T-helper 1 cell treated with Interleukin-12 subunit alpha and Interleukin-12 subunit beta and Interleukin-4 antibody, amounts not matched to agents 30 ng/mL and 1 ng/mL, for 36 hours (primary cell): ENCODE measurements around the gene LIN54. TPM values are rescaled to one million over a fixed set of nuclear protein-coding genes. Genes with fewer than 3 reads are reported as not detected.

Experiments
- intact Hi-C: fragments of 100-400 bp; cut with micrococcal nuclease; formaldehyde crosslinking; loops from one replicate; pipeline ENCODE4 v1.15.1; 2024
- total RNA-seq: library from RNA; stranded (reverse); gene quantifications from 2 replicates; pipeline ENCODE4 v1.2.3, GENCODE V29; 2022

LIN54 gene
- total RNA-seq, 1 donor from 2014 or later, result 30.1 TPM

- intact Hi-C loops, result no loop called here
Measured at GRCh38 chr4:82898322-82899243, 112.0 kb downstream of the LIN54 start.

GRCh38 chr4:82896755-82897154 lies 113.9 kb downstream of the LIN54 start:
- intact Hi-C loops, result no loop called here

GRCh38 chr4:82893942-82894341 lies 116.7 kb downstream of the LIN54 start:
- intact Hi-C loops, result no loop called here

DNA sequence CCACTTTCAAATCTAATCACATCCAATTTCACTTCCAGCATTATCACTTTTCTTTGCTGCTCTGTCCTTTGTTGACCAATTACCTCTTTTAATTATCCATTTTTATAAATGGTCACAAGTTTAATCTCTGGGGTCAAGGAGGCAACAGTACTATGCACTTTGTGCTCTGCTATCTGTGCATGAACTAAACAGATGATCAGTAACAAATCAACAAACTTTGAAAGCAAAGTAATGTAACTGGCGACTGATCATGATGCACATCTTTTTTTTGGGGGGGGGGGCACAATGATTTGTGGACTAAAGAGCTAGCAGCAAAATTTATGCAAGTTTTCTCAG lies 118.2 kb downstream of the LIN54 start:
- intact Hi-C loops, result no loop called here

GRCh38 chr4:82891707-82892466 lies 118.7 kb downstream of the LIN54 start:
- intact Hi-C loops, result loop anchor here (1.0 to 2.0 kb wide), 11 partner anchors 8 to 643 kb away; partner anchors contain the start of genes COPS4, COQ2, ENOPH1 and HELQ

GRCh38 chr4:82890901-82891706 lies 119.5 kb downstream of the LIN54 start, which contains the start of gene SEC31A:
Gene SEC31A, minus strand, starts transcription at chr4:82891153. Its CDS starts 9,217 bp downstream, at chr4:82881936.
- intact Hi-C loops, result loop anchor here (1.0 to 2.0 kb wide), 12 partner anchors 9 to 644 kb away; partner anchors contain the start of genes COPS4, COQ2, ENOPH1 and HELQ

DNA sequence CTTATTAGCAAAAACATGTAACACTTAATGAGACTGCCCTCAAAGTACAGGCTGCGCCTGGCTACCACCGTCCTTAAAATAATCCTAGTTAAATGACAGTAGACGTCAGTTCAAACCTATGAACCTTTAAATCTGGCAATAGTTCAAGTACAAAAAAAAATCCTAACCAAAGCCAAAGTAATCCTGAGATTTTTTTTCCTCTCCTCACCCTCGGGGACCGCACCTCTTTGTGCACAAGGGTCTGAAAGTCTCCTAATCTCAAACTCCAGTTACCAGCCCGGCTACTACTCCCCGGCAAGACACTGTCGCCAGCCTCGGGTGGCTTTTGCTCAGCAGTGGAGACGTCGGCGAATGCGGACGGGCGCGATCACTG lies 120.1 kb downstream of the LIN54 start:
- intact Hi-C loops, result loop anchor here (1.0 to 2.0 kb wide), 3 partner anchors 14 to 606 kb away; no protein-coding TSS in a partner anchor

DNA sequence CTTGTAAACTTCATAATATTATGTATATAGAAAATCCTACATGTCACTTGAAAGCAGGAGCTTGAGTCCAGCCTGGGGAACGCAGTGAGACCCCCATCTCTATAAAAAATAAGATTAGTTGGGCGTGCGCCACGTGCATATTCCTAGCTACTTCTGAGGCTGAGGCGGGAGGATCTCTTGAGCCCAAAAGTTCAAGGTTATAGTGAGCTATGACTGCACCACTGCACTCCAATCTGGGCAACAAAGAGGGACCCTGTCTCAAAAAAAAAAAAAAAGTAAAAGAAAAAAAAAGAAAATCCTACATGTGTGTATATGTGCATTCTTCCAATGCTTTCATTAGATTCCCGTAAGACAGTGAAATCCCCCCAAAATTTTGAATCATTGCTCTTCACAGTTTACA lies 121.3 kb downstream of the LIN54 start:
- intact Hi-C loops, result no loop called here

DNA sequence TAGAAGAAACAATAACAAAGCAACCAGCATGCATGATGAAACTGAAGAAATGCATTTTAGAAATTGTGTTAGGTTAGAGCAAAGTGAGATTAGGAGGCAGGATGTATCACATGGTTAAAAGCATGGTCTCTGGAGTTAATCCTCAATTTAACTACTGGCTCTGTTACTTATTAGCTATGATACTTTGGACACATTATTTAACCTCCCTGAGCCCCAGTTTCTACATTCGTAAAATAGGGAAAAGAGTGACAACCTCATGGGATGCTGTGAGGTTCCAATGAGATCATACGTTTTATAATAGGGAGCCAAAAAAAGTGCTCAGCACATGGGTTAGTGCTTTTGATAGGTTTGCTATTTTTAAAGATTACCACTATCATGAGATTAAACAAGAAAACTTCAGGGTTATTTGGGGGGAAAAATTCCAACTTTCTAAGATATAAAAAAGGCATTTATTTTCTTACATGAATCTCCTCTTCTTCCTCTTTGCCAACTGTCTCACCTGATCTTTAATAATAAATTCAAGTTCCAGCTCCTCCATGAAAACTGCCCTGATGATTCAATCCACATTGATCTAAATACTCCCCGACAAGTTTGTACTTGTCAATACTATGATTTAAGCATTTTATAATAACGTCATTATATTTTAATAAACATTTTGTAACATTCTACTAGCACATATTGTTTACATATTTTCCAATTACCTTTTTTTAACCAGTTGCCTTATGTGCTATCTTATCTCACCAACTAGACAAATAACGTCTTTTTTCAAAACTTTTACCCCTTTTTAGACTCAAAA lies 124.3 kb downstream of the LIN54 start:
- intact Hi-C loops, result no loop called here

GRCh38 chr4:82885410-82885809 lies 125.2 kb downstream of the LIN54 start:
- intact Hi-C loops, result no loop called here

Other genes starting within 250 kb of the LIN54 start
- 0.22 and 0.25 TPM in 2 replicates for gene SCD5, start 212.0 kb downstream of the LIN54 start, total RNA-seq
- 174 TPM in 2 replicates for gene SEC31A, start 119.7 kb downstream of the LIN54 start, total RNA-seq
- 1.3 and 1.8 TPM in 2 replicates for gene THAP9, start 110.1 kb downstream of the LIN54 start, total RNA-seq
- 30.3 and 33.1 TPM in 2 replicates for gene COPS4, start 24.4 kb upstream of the LIN54 start, total RNA-seq
- 200 TPM in 2 replicates for gene PLAC8, start 103.9 kb upstream of the LIN54 start, total RNA-seq